T-helper 2 cell treated with Interferon-gamma antibody and Interleukin-4, amounts not matched to agents 5 μg/mL and 100 μg/mL, for 36 hours (primary cell): Measurements from ENCODE around the gene CRAMP1.

Source experiments
- DNase-seq: peaks from one replicate; pipeline ENCODE4 v3.0.0; 2021; ENCODE audit warnings: low spot score
- H3K27ac Mint-ChIP-seq: one replicate; pipeline ENCODE4 v1.8.0; 2021; ENCODE audit warnings: mild to moderate bottlenecking, mixed read lengths
- H3K27me3 Mint-ChIP-seq: one replicate; pipeline ENCODE4 v1.8.0; 2021; ENCODE audit warnings: low read depth, mixed read lengths
- H3K36me3 Mint-ChIP-seq: one replicate; pipeline ENCODE4 v1.8.0; 2021; ENCODE audit warnings: low read depth, mixed read lengths
- H3K4me1 Mint-ChIP-seq: one replicate; pipeline ENCODE4 v1.8.0; 2021; ENCODE audit warnings: low read depth, mixed read lengths
- H3K4me3 Mint-ChIP-seq: one replicate; pipeline ENCODE4 v1.8.0; 2022; ENCODE audit warnings: mild to moderate bottlenecking, moderate library complexity, mixed read lengths
- H3K9me3 Mint-ChIP-seq: one replicate; pipeline ENCODE4 v1.8.0; 2021; ENCODE audit warnings: mixed read lengths

CRAMP1 gene

DNA sequence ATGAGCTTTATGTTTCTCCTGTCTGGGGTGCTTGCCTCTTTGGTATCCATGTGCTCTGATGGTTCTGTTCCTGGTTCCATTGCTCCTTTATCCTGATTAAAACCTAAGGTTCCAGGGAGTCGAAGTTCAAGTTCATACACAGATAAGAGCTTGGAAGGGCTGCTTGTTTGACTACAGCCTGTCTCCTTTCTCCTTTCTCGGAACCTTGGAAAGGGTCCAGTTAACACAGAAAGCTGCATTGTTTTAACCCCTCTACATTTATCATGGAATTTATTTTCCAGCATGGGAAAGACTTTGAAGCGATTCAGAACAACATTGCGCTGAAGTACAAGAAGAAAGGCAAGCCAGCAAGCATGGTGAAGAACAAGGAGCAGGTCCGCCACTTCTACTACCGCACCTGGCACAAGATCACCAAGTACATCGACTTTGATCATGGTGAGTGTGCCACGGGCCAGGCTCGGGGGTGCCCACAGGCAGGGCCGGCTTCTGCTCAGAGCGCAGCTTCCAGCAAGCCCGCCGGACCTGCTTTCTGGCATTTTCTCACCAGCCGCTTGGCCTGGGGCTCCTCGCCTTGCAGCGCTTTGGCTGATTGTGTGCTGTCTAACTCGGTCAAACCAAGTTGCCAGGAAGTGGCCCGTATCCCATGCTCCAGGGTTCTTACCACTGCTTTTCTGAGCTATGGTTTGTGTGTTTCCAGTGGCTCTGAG lies 19.9 kb downstream of the CRAMP1 start:
- no peaks in the 10 kb centered on the region for H3K9me3 Mint-ChIP-seq
- no peak overlapping the region for H3K27ac Mint-ChIP-seq
- peaks cover 31% of the 10 kb centered on the region for H3K36me3 Mint-ChIP-seq
- H3K4me1 Mint-ChIP-seq: no peaks in the 10 kb centered on the region
- H3K4me3 Mint-ChIP-seq: no peak overlapping the region
- H3K27me3 Mint-ChIP-seq: no peaks in the 10 kb centered on the region
- DNase-seq: no peak

DNA sequence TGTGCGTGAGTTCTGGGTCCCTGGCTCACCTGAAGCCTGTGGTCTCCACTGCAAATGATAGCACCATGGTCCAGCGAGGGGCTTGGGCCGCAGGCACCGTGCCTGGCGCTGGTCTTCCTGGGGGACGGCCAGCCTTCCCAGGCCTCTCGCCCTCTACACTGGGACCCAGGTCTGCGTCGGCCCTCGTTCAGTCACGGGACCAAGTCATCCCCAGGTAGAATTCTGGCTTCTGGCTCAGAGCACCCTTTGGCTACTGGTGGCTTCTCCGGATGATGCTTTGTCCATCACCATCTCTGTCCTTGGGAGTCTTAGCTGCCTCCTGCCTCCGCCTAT lies 20.4 kb downstream of the CRAMP1 start:
- H3K27me3 Mint-ChIP-seq: no peaks in the 10 kb centered on the region
- no peak overlapping the region for H3K4me3 Mint-ChIP-seq
- no peaks in the 10 kb centered on the region for H3K9me3 Mint-ChIP-seq
- no peaks in the 10 kb centered on the region for H3K4me1 Mint-ChIP-seq
- no peak for DNase-seq
- peaks cover 31% of the 10 kb centered on the region for H3K36me3 Mint-ChIP-seq
- H3K27ac Mint-ChIP-seq: no peak overlapping the region

DNA sequence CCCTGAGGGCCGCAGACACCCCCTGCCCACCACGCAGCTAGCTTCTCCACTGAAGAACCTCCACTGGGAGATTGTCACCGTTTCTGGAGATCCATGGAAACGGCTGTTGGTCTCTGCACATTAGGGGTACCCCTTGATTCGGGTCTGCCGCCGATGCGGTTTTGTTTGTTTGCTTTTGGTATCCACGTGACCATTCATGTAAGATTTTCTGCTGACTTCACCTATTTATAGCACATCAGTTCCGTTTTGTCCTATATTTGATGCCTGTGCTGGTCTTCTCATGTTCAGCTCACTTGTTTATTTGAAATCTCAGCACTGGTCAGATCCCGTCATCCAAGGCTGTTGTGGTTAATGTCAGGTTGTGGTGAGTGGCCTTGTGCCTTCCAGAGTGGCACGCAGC lies 21.1 kb downstream of the CRAMP1 start:
- no peaks in the 10 kb centered on the region for H3K9me3 Mint-ChIP-seq
- H3K4me3 Mint-ChIP-seq: no peak overlapping the region
- H3K27me3 Mint-ChIP-seq: no peaks in the 10 kb centered on the region
- H3K4me1 Mint-ChIP-seq: no peaks in the 10 kb centered on the region
- H3K36me3 Mint-ChIP-seq: peaks cover 35% of the 10 kb centered on the region
- H3K27ac Mint-ChIP-seq: no peak overlapping the region
- no peak for DNase-seq

DNA sequence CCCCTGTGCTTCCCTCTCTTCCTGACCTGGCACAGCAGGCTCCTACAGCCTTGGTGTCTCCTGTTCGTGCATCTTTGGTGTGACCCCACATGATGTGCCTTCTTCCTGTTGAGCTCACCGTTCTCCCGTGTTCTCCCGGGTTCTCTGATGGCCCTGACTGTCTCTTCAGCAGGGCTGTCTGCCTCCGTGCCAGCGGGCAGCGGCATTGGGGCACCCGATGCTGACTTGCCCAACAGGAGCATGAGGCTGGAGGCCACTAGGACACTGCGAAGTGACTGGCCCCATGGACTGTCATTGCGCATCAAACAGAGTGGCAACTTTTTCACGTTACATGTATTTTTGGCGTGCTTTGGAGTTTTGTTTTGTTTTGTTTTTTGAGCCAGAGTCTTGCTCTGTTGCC lies 22.4 kb downstream of the CRAMP1 start:
- H3K9me3 Mint-ChIP-seq: no peaks in the 10 kb centered on the region
- no peak overlapping the region for H3K27ac Mint-ChIP-seq
- H3K4me1 Mint-ChIP-seq: no peaks in the 10 kb centered on the region
- DNase-seq: no peak
- peaks cover 41% of the 10 kb centered on the region for H3K36me3 Mint-ChIP-seq
- H3K27me3 Mint-ChIP-seq: no peaks in the 10 kb centered on the region
- no peak overlapping the region for H3K4me3 Mint-ChIP-seq

DNA sequence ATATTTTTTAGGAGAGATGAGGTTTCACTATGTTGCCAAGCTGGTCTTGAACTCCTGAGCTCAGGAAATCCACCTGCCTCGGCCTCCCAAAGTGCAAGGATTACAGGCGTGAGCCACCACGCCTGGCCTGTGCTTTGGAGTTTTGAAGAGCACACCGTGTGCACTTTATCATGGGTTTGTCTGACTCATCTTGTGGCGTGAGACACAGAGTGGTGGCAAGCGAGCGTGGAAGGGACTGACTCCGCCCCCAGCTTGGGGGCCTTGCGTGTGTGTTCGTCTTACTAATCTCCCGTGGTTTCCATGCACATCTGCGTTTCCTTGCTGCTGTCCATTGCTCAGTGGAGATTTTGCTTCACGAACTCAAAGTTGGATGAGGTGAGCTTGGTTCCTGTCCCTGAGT lies 22.9 kb downstream of the CRAMP1 start:
- DNase-seq: no peak
- no peak overlapping the region for H3K4me3 Mint-ChIP-seq
- no peaks in the 10 kb centered on the region for H3K27me3 Mint-ChIP-seq
- H3K9me3 Mint-ChIP-seq: no peaks in the 10 kb centered on the region
- no peak overlapping the region for H3K27ac Mint-ChIP-seq
- H3K36me3 Mint-ChIP-seq: peaks cover 41% of the 10 kb centered on the region
- H3K4me1 Mint-ChIP-seq: no peaks in the 10 kb centered on the region

DNA sequence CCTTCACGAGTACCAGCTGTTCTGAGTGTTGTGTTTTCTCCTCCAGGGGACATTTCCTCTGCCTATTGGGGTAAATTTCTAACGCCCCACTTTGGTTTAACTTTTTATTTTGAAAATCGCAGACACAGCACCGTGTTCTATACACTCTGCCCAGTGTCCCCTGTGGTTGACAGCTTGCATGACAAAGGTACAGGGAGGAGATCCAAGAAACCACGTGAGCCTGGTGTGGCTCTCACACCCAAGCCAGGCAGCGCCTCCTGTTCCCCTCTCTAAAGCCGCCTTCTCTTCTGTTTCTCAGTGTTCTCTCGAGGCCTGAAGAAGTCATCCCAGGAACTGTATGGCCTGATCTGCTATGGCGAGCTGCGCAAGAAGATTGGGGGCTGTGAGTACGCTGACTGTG lies 25.4 kb downstream of the CRAMP1 start:
- DNase-seq: no peak
- no peak overlapping the region for H3K4me3 Mint-ChIP-seq
- peaks cover 50% of the 10 kb centered on the region for H3K36me3 Mint-ChIP-seq
- no peak overlapping the region for H3K27ac Mint-ChIP-seq
- no peaks in the 10 kb centered on the region for H3K27me3 Mint-ChIP-seq
- no peaks in the 10 kb centered on the region for H3K4me1 Mint-ChIP-seq
- no peaks in the 10 kb centered on the region for H3K9me3 Mint-ChIP-seq

GRCh38 chr16:1638757-1639156 lies 26.6 kb downstream of the CRAMP1 start:
- H3K27ac Mint-ChIP-seq: no peak overlapping the region
- H3K27me3 Mint-ChIP-seq: no peaks in the 10 kb centered on the region
- DNase-seq: no peak
- peaks cover 50% of the 10 kb centered on the region for H3K36me3 Mint-ChIP-seq
- no peak overlapping the region for H3K4me3 Mint-ChIP-seq
- H3K9me3 Mint-ChIP-seq: no peaks in the 10 kb centered on the region
- no peaks in the 10 kb centered on the region for H3K4me1 Mint-ChIP-seq

DNA sequence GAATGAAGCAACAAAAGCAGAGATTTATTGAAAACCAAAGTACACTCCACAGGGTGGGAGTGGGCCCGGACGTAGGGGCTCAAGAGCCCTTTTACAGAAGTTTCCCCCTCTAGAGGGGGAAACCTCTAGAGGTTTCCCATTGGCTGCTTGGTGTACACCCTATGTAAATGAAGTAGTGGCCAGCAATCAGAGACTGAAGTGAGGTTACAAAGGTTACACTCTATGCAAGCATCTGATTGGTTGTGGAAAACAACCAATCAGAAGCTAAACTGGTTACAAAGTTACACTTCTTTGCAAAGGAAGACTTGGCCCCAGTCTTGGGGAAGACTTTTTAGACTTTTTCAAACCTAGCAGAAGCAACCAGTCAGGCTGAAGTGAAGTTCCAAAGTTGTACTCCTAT lies 27.1 kb downstream of the CRAMP1 start:
- H3K4me1 Mint-ChIP-seq: no peaks in the 10 kb centered on the region
- H3K36me3 Mint-ChIP-seq: peaks cover 48% of the 10 kb centered on the region
- no peaks in the 10 kb centered on the region for H3K27me3 Mint-ChIP-seq
- H3K9me3 Mint-ChIP-seq: no peaks in the 10 kb centered on the region
- no peak overlapping the region for H3K4me3 Mint-ChIP-seq
- no peak overlapping the region for H3K27ac Mint-ChIP-seq
- no peak for DNase-seq

GRCh38 chr16:1639860-1640259 lies 27.7 kb downstream of the CRAMP1 start:
- Mint-ChIP-seq H3K4me3 (no peak overlapping the region), H3K36me3 (peaks cover 46% of the 10 kb centered on the region), H3K9me3 (no peaks in the 10 kb centered on the region), H3K27me3 (no peaks in the 10 kb centered on the region), H3K27ac (no peak overlapping the region), H3K4me1 (no peaks in the 10 kb centered on the region)
- DNase-seq: no peak

DNA sequence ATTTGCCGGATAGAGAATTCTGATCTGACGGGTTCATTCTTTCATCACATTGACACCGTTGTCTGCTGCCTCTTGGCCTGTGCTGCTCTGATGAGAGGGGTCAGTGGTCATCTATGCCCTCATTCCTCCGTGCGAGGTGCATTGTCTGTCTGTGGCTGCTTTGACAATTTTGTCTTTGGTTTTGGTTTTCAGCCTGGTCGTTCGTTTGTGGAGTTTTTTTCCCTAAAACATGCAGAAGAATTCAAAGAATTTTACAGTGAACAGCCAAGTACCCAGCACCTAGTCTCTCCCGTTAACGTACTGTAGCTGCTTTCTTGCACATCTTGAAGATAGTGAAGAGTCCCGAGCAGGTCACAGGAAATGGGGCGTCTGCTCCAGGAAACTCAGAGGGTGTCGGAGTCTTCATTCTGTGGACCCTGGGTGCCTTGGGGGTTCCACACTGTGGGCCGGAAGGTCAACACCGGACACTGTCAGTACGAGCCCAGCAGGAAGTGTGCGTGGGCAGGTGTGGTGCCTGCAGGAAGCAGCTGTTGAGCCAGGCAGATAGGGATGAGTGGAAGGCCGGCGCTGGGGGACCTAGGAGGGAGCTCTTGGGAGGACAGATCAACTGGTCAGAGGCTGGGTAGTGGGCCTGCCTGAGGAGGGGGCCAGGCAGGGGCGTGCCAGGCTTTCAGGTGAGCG lies 28.2 kb downstream of the CRAMP1 start:
- Mint-ChIP-seq H3K27me3 (no peaks in the 10 kb centered on the region), H3K9me3 (no peaks in the 10 kb centered on the region), H3K36me3 (peaks cover 47% of the 10 kb centered on the region), H3K4me1 (peaks cover 1% of the 10 kb centered on the region), H3K27ac (no peak overlapping the region), H3K4me3 (no peak overlapping the region)
- no peak for DNase-seq

- H3K27ac Mint-ChIP-seq: no peak overlapping the region
- no peak overlapping the region for H3K4me3 Mint-ChIP-seq
- peaks cover 53% of the 10 kb centered on the region for H3K36me3 Mint-ChIP-seq
- H3K9me3 Mint-ChIP-seq: no peaks in the 10 kb centered on the region
- H3K27me3 Mint-ChIP-seq: no peaks in the 10 kb centered on the region
- peaks cover 10% of the 10 kb centered on the region for H3K4me1 Mint-ChIP-seq
- no peak for DNase-seq
Measured at GRCh38 chr16:1641261-1641660, 29.1 kb downstream of the CRAMP1 start.

GRCh38 chr16:1642148-1642547 lies 30.0 kb downstream of the CRAMP1 start:
- Mint-ChIP-seq H3K27me3 (no peaks in the 10 kb centered on the region), H3K4me3 (no peak overlapping the region), H3K36me3 (peaks cover 58% of the 10 kb centered on the region)

DNA sequence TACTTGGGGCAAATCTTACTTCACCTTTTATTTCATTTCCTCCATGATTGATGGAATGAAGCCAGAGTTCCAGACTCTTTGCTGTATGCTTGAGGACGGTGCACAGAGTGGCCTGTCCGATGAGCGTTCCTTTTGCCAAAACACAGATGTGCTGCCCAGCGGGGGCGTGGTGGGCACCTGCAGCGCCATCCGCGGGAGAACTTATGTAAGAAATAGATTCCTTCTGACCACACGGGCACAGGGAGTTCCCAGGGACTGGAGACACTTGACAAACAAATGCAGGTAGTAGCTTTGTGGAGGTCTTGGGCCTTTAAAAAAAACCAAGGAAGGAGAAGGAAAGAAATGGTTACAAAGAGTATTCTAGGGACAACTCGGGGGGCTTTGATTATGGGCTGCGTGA lies 30.6 kb downstream of the CRAMP1 start:
- no peak for DNase-seq
- Mint-ChIP-seq H3K9me3 (no peaks in the 10 kb centered on the region), H3K27ac (no peak overlapping the region), H3K27me3 (no peaks in the 10 kb centered on the region), H3K4me3 (no peak overlapping the region), H3K36me3 (peaks cover 60% of the 10 kb centered on the region), H3K4me1 (peaks cover 16% of the 10 kb centered on the region)

More at GRCh38 chr16:1642148-1642547, 30.0 kb downstream of the CRAMP1 start:
- peaks cover 16% of the 10 kb centered on the region for H3K4me1 Mint-ChIP-seq
- no peak for DNase-seq
- no peaks in the 10 kb centered on the region for H3K9me3 Mint-ChIP-seq
- no peak overlapping the region for H3K27ac Mint-ChIP-seq

DNA sequence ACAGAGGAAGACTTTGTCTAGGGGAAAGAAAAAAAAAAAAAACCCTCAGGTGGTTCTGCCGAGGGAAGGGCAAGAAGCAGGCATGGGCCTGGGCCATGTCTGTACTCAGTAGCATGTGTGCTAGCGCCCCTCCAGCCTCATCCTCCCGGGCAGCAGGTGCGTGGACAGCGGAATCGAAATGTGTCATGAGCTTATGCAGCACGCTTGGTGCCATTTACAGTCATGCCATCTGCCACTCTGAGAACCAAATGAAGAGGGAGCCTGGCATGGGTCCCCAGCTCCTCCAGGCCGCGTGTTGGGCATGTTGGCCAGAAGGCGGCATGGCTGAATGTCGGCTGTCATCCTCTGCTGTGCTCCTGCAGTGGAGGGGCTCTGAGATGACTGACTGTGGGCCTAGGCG lies 31.4 kb downstream of the CRAMP1 start:
- Mint-ChIP-seq H3K27ac (no peak overlapping the region), H3K27me3 (no peaks in the 10 kb centered on the region), H3K36me3 (peaks cover 57% of the 10 kb centered on the region), H3K4me1 (peaks cover 16% of the 10 kb centered on the region), H3K4me3 (no peak overlapping the region), H3K9me3 (no peaks in the 10 kb centered on the region)
- DNase-seq: no peak
